MCF 10A (cell line): Measurements from ENCODE around the gene ZSWIM6. TPM values are rescaled to one million over a fixed set of nuclear protein-coding genes. Genes with fewer than 3 reads are reported as not detected.

Experiments
- BruUV-seq: library from RNA; stranded (reverse); fragments of 400-500 nt; replicated peaks from 2 replicates; lab custom pipeline; 2021; lab: Mats Ljungman, UMichigan
- CTCF ChIA-PET: fragments of 300-600 bp; sonication (Branson Sonifier 250); formaldehyde crosslinking; extraction: SDS; loops from one replicate; lab custom pipeline; 2021; ENCODE audit warnings: antibody characterized with exemption, inconsistent platforms; lab: Yijun Ruan, JAX
- POLR2A ChIA-PET: fragments of 300-600, 350-650 bp; sonication (Branson Sonifier 250); formaldehyde crosslinking; extraction: SDS; loops from one replicate; lab custom pipeline; 2020; ENCODE audit warnings: antibody characterized with exemption, inconsistent platforms; lab: Yijun Ruan, JAX
- DNase-seq: peaks from one replicate; pipeline ENCODE4 v3.0.0-alpha.2; 2018; ENCODE audit not compliant: unreplicated experiment
- H3K27ac Mint-ChIP-seq: one replicate; pipeline ENCODE4 v1.8.0; 2022; ENCODE audit warnings: mild to moderate bottlenecking, low read depth, mixed read lengths; ENCODE audit not compliant: unreplicated experiment
- H3K27me3 Mint-ChIP-seq: one replicate; pipeline ENCODE4 v1.8.0; 2022; ENCODE audit warnings: mixed read lengths; ENCODE audit not compliant: insufficient read depth, unreplicated experiment
- H3K36me3 Mint-ChIP-seq: one replicate; pipeline ENCODE4 v1.8.0; 2022; ENCODE audit warnings: mild to moderate bottlenecking, moderate library complexity, mixed read lengths; ENCODE audit not compliant: insufficient read depth, unreplicated experiment
- H3K4me1 Mint-ChIP-seq: one replicate; pipeline ENCODE4 v1.8.0; 2022; ENCODE audit warnings: mixed read lengths; ENCODE audit not compliant: insufficient read depth, unreplicated experiment
- H3K4me3 Mint-ChIP-seq: one replicate; pipeline ENCODE4 v1.8.0; 2022; ENCODE audit warnings: mild to moderate bottlenecking, moderate library complexity, mixed read lengths; ENCODE audit not compliant: unreplicated experiment
- H3K9me3 Mint-ChIP-seq: one replicate; pipeline ENCODE4 v1.8.0; 2022; ENCODE audit warnings: mixed read lengths; ENCODE audit not compliant: unreplicated experiment
- CTCF ChIP-seq: fragments of 200-600 bp; IDR thresholded peaks from one replicate; pipeline ENCODE4 v1.8.0; 2022; ENCODE audit warnings: antibody characterized with exemption, mild to moderate bottlenecking; ENCODE audit not compliant: unreplicated experiment
- intact Hi-C: fragments of 100-400 bp; cut with micrococcal nuclease; formaldehyde crosslinking; loops from 2 replicates; pipeline ENCODE4 v1.14.1; 2022
- total RNA-seq: library from RNA; stranded (reverse); gene quantifications from 2 replicates; pipeline ENCODE4 v1.2.3, GENCODE V29; 2022

ZSWIM6 gene
- total RNA-seq, 1 experiment from 2014 or later: 12.0 TPM

- no peak for TF ChIP-seq CTCF
- H3K4me3 Mint-ChIP-seq: peak overlapping the region; percentile 76
- no peaks in the 10 kb centered on the region for H3K9me3 Mint-ChIP-seq
- ChIA-PET POLR2A (interaction anchor here (0.7 to 2.0 kb wide), 15 partner anchors 8 to 583 kb away, joined by 3 to 9 read pairs (median 4); partner anchors contain the start of genes ERCC8, NDUFAF2 and SMIM15), CTCF (interaction anchor here (0.5 to 2.2 kb wide), 7 partner anchors 117 to 584 kb away, joined by 3 to 12 read pairs (median 3); no protein-coding TSS in a partner anchor)
- H3K27ac Mint-ChIP-seq: peak overlapping the region; percentile 59
- DNase-seq: no peak
- BruUV-seq: TSS peak; percentile 33
- peaks cover 13% of the 10 kb centered on the region for H3K36me3 Mint-ChIP-seq
- H3K4me1 Mint-ChIP-seq: peaks cover 30% of the 10 kb centered on the region
- intact Hi-C loops: loop anchor here (1.0 to 10.0 kb wide), 6 partner anchors 121 to 598 kb away; no protein-coding TSS in a partner anchor
- H3K27me3 Mint-ChIP-seq: no peaks in the 10 kb centered on the region
Measured at GRCh38 chr5:61333954-61334867, 2.2 kb downstream of the ZSWIM6 start.

DNA sequence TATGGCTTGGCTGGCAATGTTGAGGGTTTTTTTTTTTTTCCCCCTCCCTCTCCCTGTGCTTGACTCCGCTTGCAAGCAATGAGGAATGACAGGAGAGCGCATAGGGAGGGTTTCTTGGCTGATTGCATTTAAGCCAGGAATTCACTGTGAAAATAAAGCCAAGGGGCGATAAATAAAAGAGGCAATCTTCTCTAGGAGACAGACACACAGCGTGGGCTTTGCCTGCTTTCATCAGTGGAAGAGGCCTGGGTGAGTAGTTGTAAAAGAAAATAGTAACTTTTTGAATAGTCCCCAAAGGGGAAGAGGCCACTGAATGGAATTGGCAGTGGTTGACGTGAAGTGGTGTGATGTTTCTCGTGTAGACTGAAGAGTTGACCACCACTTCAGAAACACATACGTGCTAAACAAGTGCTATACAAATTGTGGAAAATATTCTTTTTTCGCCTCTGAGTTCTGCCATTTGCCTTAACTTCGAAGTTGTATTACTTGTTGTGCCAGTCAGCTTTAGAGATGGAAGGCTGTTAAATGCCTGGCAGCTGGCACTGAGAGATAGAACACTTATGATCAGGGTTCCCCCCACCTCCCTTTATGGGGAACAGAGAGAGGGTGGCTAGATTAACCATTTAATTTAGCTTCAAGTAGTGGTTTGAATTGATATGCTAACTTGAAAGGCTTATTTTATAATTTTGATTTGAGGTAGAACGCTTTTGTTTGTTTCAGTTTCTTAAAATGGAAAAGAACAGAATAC lies 3.0 kb downstream of the ZSWIM6 start:
- POLR2A ChIA-PET: interaction anchor here (1.1 to 2.0 kb wide), 5 partner anchors 33 to 582 kb away, joined by 3 to 7 read pairs (median 5); no protein-coding TSS in a partner anchor
- DNase-seq: no peak
- intact Hi-C loops: loop anchor here (5.0 to 10.0 kb wide), 4 partner anchors 120 to 597 kb away; no protein-coding TSS in a partner anchor
- Mint-ChIP-seq H3K4me3 (peak overlapping the region; percentile 76), H3K27ac (no peak overlapping the region), H3K27me3 (no peaks in the 10 kb centered on the region), H3K4me1 (peaks cover 22% of the 10 kb centered on the region), H3K9me3 (no peaks in the 10 kb centered on the region), H3K36me3 (peaks cover 13% of the 10 kb centered on the region)
- BruUV-seq: no TSS peak
- CTCF ChIA-PET: interaction anchor here (0.6 to 2.2 kb wide), 8 partner anchors 10 to 603 kb away, joined by 3 to 12 read pairs (median 4); no protein-coding TSS in a partner anchor
- TF ChIP-seq CTCF: no peak

GRCh38 chr5:61339764-61340163 lies 7.7 kb downstream of the ZSWIM6 start:
- no peaks in the 10 kb centered on the region for H3K9me3 Mint-ChIP-seq
- no TSS peak for BruUV-seq
- no peak overlapping the region for H3K4me3 Mint-ChIP-seq
- ChIA-PET POLR2A (interaction anchor here (0.6 to 0.7 kb wide), 3 partner anchors 111 to 1064 kb away, joined by 3 to 5 read pairs (median 3); partner anchors contain the start of gene DIMT1), CTCF (interaction anchor here (1.0 to 1.6 kb wide), 2 partner anchors 284 to 319 kb away, joined by 3 to 4 read pairs; no protein-coding TSS in a partner anchor)
- H3K27ac Mint-ChIP-seq: no peak overlapping the region
- H3K36me3 Mint-ChIP-seq: peaks cover 6% of the 10 kb centered on the region
- no peaks in the 10 kb centered on the region for H3K27me3 Mint-ChIP-seq
- intact Hi-C loops: loop anchor here (10.0 kb wide), 1 partner anchor 115 kb away; no protein-coding TSS in a partner anchor
- TF ChIP-seq CTCF: no peak
- DNase-seq: no peak
- H3K4me1 Mint-ChIP-seq: peaks cover 20% of the 10 kb centered on the region
